Osteocyte (in vitro differentiated cells): ENCODE measurements around the gene ROBO3. TPM values are rescaled to one million over a fixed set of nuclear protein-coding genes. Genes with fewer than 3 reads are reported as not detected.

ENCODE experiments used
- DNase-seq: peaks from one replicate; pipeline ENCODE4 v3.0.0; 2021; ENCODE audit warnings: mixed read lengths; ENCODE audit not compliant: unreplicated experiment; ENCODE audit errors: extremely low spot score
- H3K27ac Mint-ChIP-seq: one replicate; pipeline ENCODE4 v1.8.0; 2021; ENCODE audit warnings: mild to moderate bottlenecking, mixed read lengths; ENCODE audit not compliant: unreplicated experiment
- H3K27me3 Mint-ChIP-seq: one replicate; pipeline ENCODE4 v1.8.0; 2021; ENCODE audit warnings: mixed read lengths; ENCODE audit not compliant: unreplicated experiment
- H3K36me3 Mint-ChIP-seq: one replicate; pipeline ENCODE4 v1.8.0; 2021; ENCODE audit warnings: mixed read lengths; ENCODE audit not compliant: unreplicated experiment
- H3K4me1 Mint-ChIP-seq: one replicate; pipeline ENCODE4 v1.8.0; 2021; ENCODE audit warnings: mixed read lengths; ENCODE audit not compliant: unreplicated experiment
- H3K4me3 Mint-ChIP-seq: one replicate; pipeline ENCODE4 v1.8.0; 2021; ENCODE audit warnings: mild to moderate bottlenecking, moderate library complexity, mixed read lengths; ENCODE audit not compliant: unreplicated experiment
- H3K9me3 Mint-ChIP-seq: one replicate; pipeline ENCODE4 v1.8.0; 2021; ENCODE audit warnings: mixed read lengths; ENCODE audit not compliant: unreplicated experiment
- CTCF ChIP-seq: fragments of 200-600 bp; sonication (generic); IDR thresholded peaks from 2 replicates; pipeline ENCODE4 v1.5.0; 2021; ENCODE audit warnings: antibody characterized with exemption, mild to moderate bottlenecking, moderate library complexity
- total RNA-seq: library from RNA; stranded (reverse); gene quantifications from 2 replicates; pipeline ENCODE4 v1.2.1, GENCODE V29; 2021

Gene ROBO3
- total RNA-seq, 1 donor from 2014 or later, result 14.5 TPM

DNA sequence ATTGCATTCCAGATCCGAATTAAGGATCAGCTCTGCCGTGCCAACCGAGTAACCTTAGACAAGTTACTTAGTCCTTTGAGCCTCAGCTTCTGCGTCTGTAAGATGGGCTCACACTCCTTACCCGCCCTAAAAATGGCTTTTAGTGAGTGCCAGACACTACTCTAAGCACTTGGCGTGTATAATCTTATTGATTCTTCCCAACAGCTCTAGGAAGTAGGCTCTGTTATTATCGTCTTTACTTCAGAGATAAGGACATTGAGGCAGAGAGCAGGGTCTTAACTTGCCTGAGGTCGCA, 21.7 kb upstream of the ROBO3 start:
- H3K36me3 Mint-ChIP-seq, result no peaks in the 10 kb centered on the region
- H3K4me3 Mint-ChIP-seq, result no peak overlapping the region
- H3K4me1 Mint-ChIP-seq, result peaks cover 10% of the 10 kb centered on the region

DNA sequence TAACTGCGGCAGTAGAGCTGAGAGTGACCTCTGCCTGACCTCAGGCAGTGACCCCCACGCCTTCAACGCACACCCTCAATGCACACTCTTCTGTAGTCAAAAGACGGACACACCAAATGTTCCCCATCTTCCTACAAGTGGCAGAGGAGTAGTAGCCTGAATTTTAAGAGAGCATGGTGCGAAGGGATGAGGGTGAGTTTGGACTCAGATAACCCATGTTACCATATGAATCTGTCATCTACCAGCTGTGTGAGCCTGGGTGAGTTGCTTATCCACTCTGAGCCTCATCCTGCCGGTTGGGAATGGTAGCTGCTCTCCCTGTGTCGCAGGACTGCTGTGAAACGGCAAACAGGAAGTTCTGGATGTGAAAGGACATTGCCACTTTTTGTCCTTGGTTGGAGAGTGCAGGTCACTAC, 20.6 kb upstream of the ROBO3 start:
- Mint-ChIP-seq H3K9me3 (no peaks in the 10 kb centered on the region), H3K27me3 (peaks cover 100% of the 10 kb centered on the region), H3K27ac (no peak overlapping the region), H3K36me3 (no peaks in the 10 kb centered on the region), H3K4me1 (peaks cover 8% of the 10 kb centered on the region), H3K4me3 (no peak overlapping the region)
- TF ChIP-seq CTCF, result no peak
- DNase-seq, result no peak

More for the DNA sequence above, 21.7 kb upstream of the ROBO3 start:
- H3K9me3 Mint-ChIP-seq, result no peaks in the 10 kb centered on the region
- no peak overlapping the region for H3K27ac Mint-ChIP-seq
- TF ChIP-seq CTCF, result no peak
- DNase-seq, result no peak
- H3K27me3 Mint-ChIP-seq, result peaks cover 95% of the 10 kb centered on the region

DNA sequence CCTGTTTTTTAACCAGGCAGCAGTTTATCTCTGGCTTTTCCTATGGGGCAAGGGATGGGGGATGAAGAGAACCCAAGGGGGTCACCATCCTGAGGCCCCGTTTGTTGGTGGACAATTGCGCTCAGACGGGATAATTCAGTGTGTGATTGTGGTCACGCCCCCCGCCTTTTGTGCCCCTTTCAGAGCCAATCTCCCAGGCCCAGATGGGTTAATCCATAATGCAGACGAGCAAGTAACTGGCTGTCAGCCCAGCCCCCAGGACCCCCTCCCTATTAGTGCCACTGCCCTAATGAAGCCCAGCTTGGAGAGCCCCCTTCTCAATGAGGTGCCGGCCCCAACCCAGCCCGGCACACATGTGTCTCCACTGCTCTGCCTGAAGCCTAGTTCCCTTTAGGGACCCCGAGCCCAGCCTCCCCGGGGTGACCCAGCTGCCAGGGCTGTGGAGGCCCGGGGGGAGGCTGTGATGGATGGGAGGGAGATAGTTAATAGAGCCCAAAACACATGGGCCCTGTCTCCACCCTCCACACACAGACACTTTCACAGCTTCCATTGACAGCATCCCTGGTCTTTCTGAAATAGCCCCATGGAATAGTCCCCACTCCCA, 19.1 kb upstream of the ROBO3 start:
- no peaks in the 10 kb centered on the region for H3K9me3 Mint-ChIP-seq
- H3K36me3 Mint-ChIP-seq, result no peaks in the 10 kb centered on the region
- no peak overlapping the region for H3K4me3 Mint-ChIP-seq
- TF ChIP-seq CTCF, result no peak
- no peak overlapping the region for H3K27ac Mint-ChIP-seq
- H3K4me1 Mint-ChIP-seq, result peaks cover 5% of the 10 kb centered on the region
- H3K27me3 Mint-ChIP-seq, result peaks cover 99% of the 10 kb centered on the region
- no peak for DNase-seq

DNA sequence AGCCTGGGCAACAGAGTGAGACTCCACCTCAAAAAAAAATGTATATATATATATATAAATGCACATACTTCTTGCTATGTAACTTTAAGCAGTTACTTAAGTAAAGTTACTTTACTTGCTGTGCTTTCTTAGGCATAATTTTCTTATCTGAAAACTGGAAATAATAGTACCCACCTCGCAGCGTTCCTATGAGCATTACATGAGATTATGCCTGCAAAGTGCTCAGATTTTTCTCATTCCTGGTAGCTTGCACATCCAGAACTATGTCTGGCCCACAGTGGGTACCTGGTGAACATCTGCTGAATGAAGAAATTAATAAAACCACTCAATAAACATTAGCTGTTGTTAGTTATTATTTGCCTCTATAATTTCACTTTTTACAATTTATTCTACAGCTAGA, 6.1 kb upstream of the ROBO3 start:
- no peak overlapping the region for H3K4me3 Mint-ChIP-seq
- H3K4me1 Mint-ChIP-seq, result peaks cover 10% of the 10 kb centered on the region
- no peak for DNase-seq
- peaks cover 46% of the 10 kb centered on the region for H3K27me3 Mint-ChIP-seq
- no peaks in the 10 kb centered on the region for H3K36me3 Mint-ChIP-seq
- H3K9me3 Mint-ChIP-seq, result no peaks in the 10 kb centered on the region
- H3K27ac Mint-ChIP-seq, result no peak overlapping the region
- no peak for TF ChIP-seq CTCF

DNA sequence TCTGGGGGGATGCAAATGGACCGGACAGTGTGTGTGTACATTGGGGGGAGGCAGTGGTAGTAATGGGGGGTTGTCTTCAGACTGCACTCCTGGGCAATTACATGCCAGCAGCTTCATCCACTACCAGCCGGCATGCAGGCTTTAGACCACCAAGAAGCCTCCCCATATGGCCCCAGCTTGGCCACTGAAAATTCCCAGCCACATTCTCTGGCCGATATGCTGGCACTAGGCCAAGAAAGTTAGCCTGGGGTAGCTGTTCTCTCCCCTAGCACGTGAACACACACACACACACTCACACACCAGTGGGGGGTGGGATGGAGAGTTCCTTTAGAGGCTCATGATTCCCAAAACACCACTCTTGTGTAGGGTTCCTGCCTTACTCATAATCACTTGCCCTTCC, 3.6 kb upstream of the ROBO3 start:
- Mint-ChIP-seq H3K27ac (no peak overlapping the region), H3K9me3 (no peaks in the 10 kb centered on the region), H3K4me1 (peaks cover 20% of the 10 kb centered on the region), H3K36me3 (no peaks in the 10 kb centered on the region), H3K27me3 (peaks cover 68% of the 10 kb centered on the region), H3K4me3 (no peak overlapping the region)
- no peak for DNase-seq
- TF ChIP-seq CTCF, result no peak
